Left lung (tissue), 10 donors: Measurements from ENCODE around the gene VPS72. TPM values are rescaled to one million over a fixed set of nuclear protein-coding genes. Genes with fewer than 3 reads are reported as not detected.

Experiments
- ATAC-seq: fragments of 200-7000 bp; cut with Tn5 transposase; one replicate; pipeline ENCODE4 v1.9.1; 2020; ENCODE audit warnings: moderate library complexity
- DNase-seq, 4 donors: peaks; one replicate each; pipeline ENCODE4 v3.0.0-alpha.2; 2013 to 2020
- H3K27ac ChIP-seq, 2 donors: fragments of 200-600 bp; sonication (generic) in 1 of 2; one replicate each; pipeline versions ENCODE4 v1.5.0 to v1.8.0; 2020 to 2021
- H3K27me3 ChIP-seq, 2 donors: fragments of 200-600 bp; sonication (generic) in 1 of 2; one replicate each; pipeline versions ENCODE4 v1.5.0 to v1.8.0; 2020 to 2021
- H3K36me3 ChIP-seq, 2 donors: fragments of 200-600 bp; sonication (generic) in 1 of 2; one replicate each; pipeline versions ENCODE4 v1.5.0 to v1.8.0; 2020 to 2021
- H3K4me1 ChIP-seq, 2 donors: fragments of 200-600 bp; one replicate each; pipeline ENCODE4 v1.8.0; 2021
- H3K4me3 ChIP-seq, 2 donors: fragments of 200-600 bp; sonication (generic) in 1 of 2; one replicate each; pipeline versions ENCODE4 v1.5.0 to v1.8.0; 2020 to 2021; ENCODE audit warnings: mild to moderate bottlenecking in 1 of 2
- H3K9me3 ChIP-seq, 2 donors: fragments of 200-600 bp; sonication (generic) in 1 of 2; one replicate each; pipeline versions ENCODE4 v1.5.0 to v1.8.0; 2020 to 2021
- CTCF ChIP-seq, 2 donors: fragments of 200-600 bp; sonication (generic) in 1 of 2; IDR thresholded peaks; one replicate each; pipeline versions ENCODE4 v1.5.0 to v1.8.0; 2021; ENCODE audit warnings: antibody characterized with exemption in 2 of 2
- intact Hi-C, 2 donors: fragments of 100-400 bp; cut with DNase I; formaldehyde crosslinking; loops; one replicate each; pipeline versions ENCODE4 v1.11.2 to v1.14.2; 2022
- polyA plus RNA-seq, 6 donors: library from polyadenylated mRNA; unstranded; fragments of 120-200 nt; gene quantifications; one replicate each; pipeline ENCODE4 v1.2.1, GENCODE V29; 2013; ENCODE audit not compliant: insufficient read length in 6 of 6
- total RNA-seq, 2 donors: library from RNA; stranded (reverse); fragmentation: NEBNext Ultra II Directional; extraction: Animal tissue kit (Norgen Biotek cat#: 25700); gene quantifications; one replicate each; pipeline ENCODE4 v1.2.1, GENCODE V29; 2021
- donor health status: DM: no; HTN: yes; CAD: no.
- donor health status: DM: no; HTN: no; CAD: no.

The VPS72 gene
- total and polyA plus RNA-seq, 8 donors, result 40.5 to 65.1 (median 62.7) TPM

GRCh38 chr1:151171190-151171589, 18.8 kb downstream of the VPS72 start:
- Histone ChIP-seq H3K9me3 (no peaks in the 10 kb centered on the region), H3K4me1 (peaks cover 9 to 17% of the 10 kb centered on the region in 2 donors), H3K27me3 (no peaks in the 10 kb centered on the region), H3K36me3 (peaks cover 0 to 77% of the 10 kb centered on the region in 2 donors), H3K27ac (no peak overlapping the region), H3K4me3 (no peak overlapping the region)
- DNase-seq (no peak), ATAC-seq (no peak)
- intact Hi-C loops, result no loop called here
- TF ChIP-seq CTCF (IDR thresholded peaks at IDR 0.05), result no peak

- Histone ChIP-seq H3K36me3 (peaks cover 0 to 46% of the 10 kb centered on the region in 2 donors), H3K27me3 (no peaks in the 10 kb centered on the region), H3K4me1 (peaks cover 16 to 39% of the 10 kb centered on the region in 2 donors), H3K4me3 (peak overlapping the region in 1 of 2 donors; percentile 88), H3K9me3 (no peaks in the 10 kb centered on the region), H3K27ac (no peak overlapping the region)
- no peak for TF ChIP-seq CTCF (IDR thresholded peaks at IDR 0.05)
- DNase-seq (no peak), ATAC-seq (no peak)
- intact Hi-C loops, result no loop called here
Measured at GRCh38 chr1:151167116-151167515, 22.9 kb downstream of the VPS72 start.

GRCh38 chr1:151166505-151166956, 23.5 kb downstream of the VPS72 start:
- DNase-seq (no peak), ATAC-seq (peak; percentile 5)
- intact Hi-C loops, result no loop called here
- Histone ChIP-seq H3K27ac (peak overlapping the region; percentile 78 to 87), H3K9me3 (no peaks in the 10 kb centered on the region), H3K27me3 (no peaks in the 10 kb centered on the region), H3K4me1 (peaks cover 16 to 39% of the 10 kb centered on the region in 2 donors), H3K36me3 (peaks cover 0 to 48% of the 10 kb centered on the region in 2 donors), H3K4me3 (peak overlapping the region; percentile 57 to 88)
- no peak for TF ChIP-seq CTCF (IDR thresholded peaks at IDR 0.05)

GRCh38 chr1:151165738-151166504, 24.1 kb downstream of the VPS72 start, which contains the start of the genes LYSMD1 and SCNM1:
Gene LYSMD1 (minus strand): TSS chr1:151165902. CDS start chr1:151165258, 644 bp downstream.
Gene SCNM1 (plus strand): TSS chr1:151166144. CDS start chr1:151166153, 9 bp downstream.
- H3K27me3 ChIP-seq, result no peaks in the 10 kb centered on the region
- intact Hi-C loops, result no loop called here
- peak in 1 of 2 donors; percentile 55 for TF ChIP-seq CTCF (IDR thresholded peaks at IDR 0.05)
- no peaks in the 10 kb centered on the region for H3K9me3 ChIP-seq
- H3K4me3 ChIP-seq, result peak within 1 kb of the TSS; percentile 57 to 88
- peak; percentile 94 to 99 (median 98) for DNase-seq
- H3K4me1 ChIP-seq, result peaks cover 16 to 39% of the 10 kb centered on the region in 2 donors
- peak within 1 kb of the TSS; percentile 78 to 87 for H3K27ac ChIP-seq
- H3K36me3 ChIP-seq, result peaks cover 0 to 48% of the 10 kb centered on the region in 2 donors
- ATAC-seq, result peak; percentile 96

- no peak for TF ChIP-seq CTCF (IDR thresholded peaks at IDR 0.05)
- ATAC-seq (peak; percentile 58), DNase-seq (peak in 2 of 4 donors; percentile 53 to 73)
- intact Hi-C loops, result no loop called here
- H3K27ac ChIP-seq, result peak overlapping the region; percentile 78 to 87
- no peaks in the 10 kb centered on the region for H3K9me3 ChIP-seq
- peaks cover 16 to 42% of the 10 kb centered on the region in 2 donors for H3K4me1 ChIP-seq
- peaks cover 0 to 48% of the 10 kb centered on the region in 2 donors for H3K36me3 ChIP-seq
- H3K4me3 ChIP-seq, result peak overlapping the region; percentile 57 to 88
- H3K27me3 ChIP-seq, result no peaks in the 10 kb centered on the region
Measured at GRCh38 chr1:151165281-151165737, 24.7 kb downstream of the VPS72 start.
